ACC112 (cell line): ENCODE results near the gene RSAD2.

Experiments
- H2AFZ ChIP-seq: fragments of 200-600 bp; sonication (generic); one replicate; pipeline ENCODE4 v1.6.0; 2017; ENCODE audit warnings: antibody characterized with exemption, low read length; ENCODE audit not compliant: unreplicated experiment
- H3K27ac ChIP-seq: fragments of 200-600 bp; sonication (generic); 2 replicates; pipeline ENCODE4 v1.5.1; 2014; ENCODE audit warnings: low read depth, mild to moderate bottlenecking, antibody characterized with exemption, low read length, moderate library complexity
- H3K27me3 ChIP-seq: fragments of 200-600 bp; sonication (generic); 2 replicates; pipeline ENCODE4 v1.6.1; 2014; ENCODE audit warnings: mild to moderate bottlenecking, antibody characterized with exemption, low read length, moderate library complexity, mixed read lengths; ENCODE audit not compliant: insufficient read depth
- H3K36me3 ChIP-seq: fragments of 200-600 bp; sonication (generic); 2 replicates; pipeline ENCODE4 v1.6.1; 2016; ENCODE audit warnings: mild to moderate bottlenecking, antibody characterized with exemption, low read length, moderate library complexity, mixed read lengths; ENCODE audit not compliant: insufficient read depth
- H3K4me1 ChIP-seq: fragments of 200-600 bp; sonication (generic); one replicate; pipeline ENCODE4 v1.6.1; 2016; ENCODE audit warnings: low read length, mixed read lengths; ENCODE audit not compliant: insufficient read depth, unreplicated experiment, control insufficient read depth
- H3K4me3 ChIP-seq: fragments of 200-600 bp; sonication (generic); 2 replicates; pipeline ENCODE4 v1.5.1; 2014; ENCODE audit warnings: mild to moderate bottlenecking, low read depth, low read length
- H3K79me2 ChIP-seq: fragments of 200-600 bp; sonication (generic); one replicate; pipeline ENCODE4 v1.6.0; 2016; ENCODE audit warnings: low read length; ENCODE audit not compliant: control insufficient read depth, unreplicated experiment, insufficient read depth

Gene RSAD2

GRCh38 chr2:6916736-6917070, 39.1 kb downstream of the RSAD2 start:
- 0 out of 2 replicates have a peak overlapping the region, but pooled peaks have one; percentile 54 for H3K4me3 ChIP-seq

GRCh38 chr2:6917071-6917760, 39.6 kb downstream of the RSAD2 start, which contains the start of gene RNF144A:
TSS of gene RNF144A (plus strand) at chr2:6917412. CDS start at chr2:6996927, 79,515 bp downstream.
- Histone ChIP-seq H3K4me3 (peak within 1 kb of the TSS; percentile 87), H3K27ac (peak within 1 kb of the TSS; percentile 18; the same call in 1 of the 2 replicates), H3K4me1 (peaks cover 22% of the 10 kb centered on the region), H3K36me3 (no peaks in the 10 kb centered on the region), H2AFZ (peak within 1 kb of the TSS; percentile 23), H3K79me2 (peaks cover 15% of the 10 kb centered on the region), H3K27me3 (no peaks in the 10 kb centered on the region)

More at GRCh38 chr2:6916736-6917070, 39.1 kb downstream of the RSAD2 start:
- Histone ChIP-seq H3K79me2 (peaks cover 10% of the 10 kb centered on the region), H3K27me3 (no peaks in the 10 kb centered on the region), H3K27ac (no peak overlapping the region), H3K4me1 (peaks cover 22% of the 10 kb centered on the region), H3K36me3 (no peaks in the 10 kb centered on the region), H2AFZ (no peak overlapping the region)

- Histone ChIP-seq H3K27ac (peak overlapping the region; percentile 18; the same call in 1 of the 2 replicates), H2AFZ (peak overlapping the region; percentile 23), H3K4me1 (peaks cover 22% of the 10 kb centered on the region), H3K79me2 (peaks cover 17% of the 10 kb centered on the region), H3K27me3 (no peaks in the 10 kb centered on the region), H3K4me3 (peak overlapping the region; percentile 87), H3K36me3 (no peaks in the 10 kb centered on the region)
These were observed 40.3 kb downstream of the RSAD2 start for GRCh38 chr2:6917761-6918421.

- peaks cover 20% of the 10 kb centered on the region for H3K4me1 ChIP-seq
These were observed 42.5 kb downstream of the RSAD2 start for GRCh38 chr2:6919901-6920742.

GRCh38 chr2:6920743-6921064, 43.1 kb downstream of the RSAD2 start:
- Histone ChIP-seq H3K4me1 (peaks cover 19% of the 10 kb centered on the region), H3K4me3 (no peak overlapping the region), H2AFZ (no peak overlapping the region), H3K36me3 (no peaks in the 10 kb centered on the region), H3K27ac (peak overlapping the region; percentile 33; the same call in 1 of the 2 replicates), H3K27me3 (no peaks in the 10 kb centered on the region), H3K79me2 (peaks cover 22% of the 10 kb centered on the region)

More at GRCh38 chr2:6919901-6920742, 42.5 kb downstream of the RSAD2 start:
- Histone ChIP-seq H3K4me3 (no peak overlapping the region), H3K27ac (peak overlapping the region; percentile 33; the same call in 1 of the 2 replicates), H3K36me3 (no peaks in the 10 kb centered on the region), H2AFZ (no peak overlapping the region), H3K79me2 (peaks cover 22% of the 10 kb centered on the region), H3K27me3 (no peaks in the 10 kb centered on the region)

- H3K36me3 ChIP-seq: no peaks in the 10 kb centered on the region
- H3K27ac ChIP-seq: no peak overlapping the region
- no peak overlapping the region for H2AFZ ChIP-seq
- peaks cover 19% of the 10 kb centered on the region for H3K4me1 ChIP-seq
- no peaks in the 10 kb centered on the region for H3K27me3 ChIP-seq
- H3K4me3 ChIP-seq: no peak overlapping the region
- H3K79me2 ChIP-seq: peaks cover 22% of the 10 kb centered on the region
These were observed 43.8 kb downstream of the RSAD2 start for GRCh38 chr2:6921321-6921922.

- no peak overlapping the region for H3K27ac ChIP-seq
- peaks cover 19% of the 10 kb centered on the region for H3K4me1 ChIP-seq
- peaks cover 25% of the 10 kb centered on the region for H3K79me2 ChIP-seq
- no peak overlapping the region for H2AFZ ChIP-seq
- H3K36me3 ChIP-seq: no peaks in the 10 kb centered on the region
- H3K27me3 ChIP-seq: no peaks in the 10 kb centered on the region
- H3K4me3 ChIP-seq: no peak overlapping the region
These were observed 44.7 kb downstream of the RSAD2 start for GRCh38 chr2:6922201-6922656.

- H2AFZ ChIP-seq: no peak overlapping the region
- no peaks in the 10 kb centered on the region for H3K36me3 ChIP-seq
- no peak overlapping the region for H3K4me3 ChIP-seq
- no peak overlapping the region for H3K27ac ChIP-seq
- peaks cover 19% of the 10 kb centered on the region for H3K4me1 ChIP-seq
- peaks cover 27% of the 10 kb centered on the region for H3K79me2 ChIP-seq
- H3K27me3 ChIP-seq: no peaks in the 10 kb centered on the region
These were observed 45.7 kb downstream of the RSAD2 start for GRCh38 chr2:6923319-6923718.

GRCh38 chr2:6924101-6924923, 46.7 kb downstream of the RSAD2 start:
- no peak overlapping the region for H2AFZ ChIP-seq
- no peaks in the 10 kb centered on the region for H3K27me3 ChIP-seq
- no peak overlapping the region for H3K4me3 ChIP-seq
- no peak overlapping the region for H3K27ac ChIP-seq
- no peaks in the 10 kb centered on the region for H3K36me3 ChIP-seq
- H3K4me1 ChIP-seq: peaks cover 22% of the 10 kb centered on the region
- H3K79me2 ChIP-seq: peaks cover 23% of the 10 kb centered on the region
